HepG2 (cell line): ENCODE data around the gene STARD10. TPM values are rescaled to one million over a fixed set of nuclear protein-coding genes. Genes with fewer than 3 reads are reported as not detected.

Source experiments
- HDAC2 ChIP-seq: sonication (generic); formaldehyde crosslinking; IDR thresholded peaks from 2 replicates; pipeline ENCODE4 v1.4.0; 2020; ENCODE audit warnings: missing genetic modification reagents
- MLLT10 ChIP-seq: sonication (generic); formaldehyde crosslinking; IDR thresholded peaks from 2 replicates; pipeline ENCODE4 v1.4.0; 2020; ENCODE audit warnings: missing genetic modification reagents
- NFE2L1 ChIP-seq: sonication (generic); formaldehyde crosslinking; IDR thresholded peaks from 2 replicates; pipeline ENCODE4 v1.4.0; 2020; ENCODE audit warnings: missing genetic modification reagents, mild to moderate bottlenecking, borderline replicate concordance
- PHF5A ChIP-seq: IDR thresholded peaks from one replicate; pipeline ENCODE4 v1.6.1; 2018; ENCODE audit warnings: low read depth, missing genetic modification reagents; ENCODE audit not compliant: unreplicated experiment
- THAP11 ChIP-seq: IDR thresholded peaks from 2 replicates; pipeline ENCODE4 v1.6.1; 2016; ENCODE audit warnings: missing biosample characterization, missing genetic modification reagents
- ZBTB20 ChIP-seq: sonication (generic); formaldehyde crosslinking; IDR thresholded peaks from 2 replicates; pipeline ENCODE4 v1.8.1; 2023; ENCODE audit warnings: missing genetic modification reagents, low read depth, mild to moderate bottlenecking, borderline replicate concordance
- ZNF383 ChIP-seq: sonication (generic); formaldehyde crosslinking; IDR thresholded peaks from 2 replicates; pipeline ENCODE4 v1.4.0; 2020; ENCODE audit warnings: missing genetic modification reagents, mild to moderate bottlenecking, borderline replicate concordance
- ZNF703 ChIP-seq: sonication (generic); formaldehyde crosslinking; IDR thresholded peaks from 2 replicates; pipeline ENCODE4 v1.5.1; 2020; ENCODE audit warnings: missing genetic modification reagents, mild to moderate bottlenecking, moderate library complexity, borderline replicate concordance
- ZSCAN21 ChIP-seq: sonication (generic); formaldehyde crosslinking; IDR thresholded peaks from 2 replicates; pipeline ENCODE4 v1.8.0; 2022; ENCODE audit warnings: mild to moderate bottlenecking, missing genetic modification reagents, moderate library complexity, borderline replicate concordance
- polyA plus RNA-seq, 8 experiments: library from polyadenylated mRNA; depleted of rRNA in 3 of 8; stranded (reverse) in 7 of 8; unstranded in 1 of 8; fragments of >200 nt; fragmentation: Illumina TruSeq in 4 of 8; extraction: Trizol in 4 of 8; gene quantifications; 2 replicates each; pipeline versions ENCODE4 v1.2.1 to v1.2.3, GENCODE V29; 2011 to 2016; ENCODE audit warnings: low read depth in 4 of 8, missing spikeins in 1 of 8, mixed read lengths in 1 of 8; ENCODE audit not compliant: insufficient read depth in 1 of 8
- total RNA-seq, 5 experiments: library from RNA; depleted of rRNA; stranded (reverse); fragments of >200 nt; fragmentation: Illumina TruSeq; extraction: Trizol; gene quantifications; 2 replicates each; pipeline ENCODE4 v1.2.3, GENCODE V29; 2016; ENCODE audit warnings: low read depth in 1 of 5
- TF ChIP-seq, protein P1 (sequence below): sonication (generic); formaldehyde crosslinking; IDR thresholded peaks from 2 replicates; pipeline ENCODE4 v1.8.0; 2022; ENCODE audit warnings: missing genetic modification reagents, mild to moderate bottlenecking, borderline replicate concordance
- TF ChIP-seq, protein P2 (sequence below): sonication (generic); formaldehyde crosslinking; IDR thresholded peaks from 2 replicates; pipeline ENCODE4 v1.4.0; 2020; ENCODE audit warnings: mild to moderate bottlenecking, missing genetic modification reagents
- TF ChIP-seq, protein P3 (sequence below): IDR thresholded peaks from 2 replicates; pipeline ENCODE4 v1.6.1; 2012; ENCODE audit warnings: low read length, improper control_type of control experiment
- TF ChIP-seq, protein P4 (sequence below): sonication (generic); formaldehyde crosslinking; IDR thresholded peaks from 2 replicates; pipeline ENCODE4 v1.4.0; 2020; ENCODE audit warnings: missing genetic modification reagents
- TF ChIP-seq, protein P5 (sequence below): sonication (generic); formaldehyde crosslinking; IDR thresholded peaks from 2 replicates; pipeline ENCODE4 v1.5.0; 2020; ENCODE audit warnings: mild to moderate bottlenecking, missing genetic modification reagents, borderline replicate concordance
- TF ChIP-seq, protein P6 (sequence below): sonication (generic); formaldehyde crosslinking; IDR thresholded peaks from 2 replicates; pipeline ENCODE4 v1.4.0; 2020; ENCODE audit warnings: mild to moderate bottlenecking, low read depth, missing genetic modification reagents

STARD10 gene
- total and polyA plus RNA-seq, 2 of the 13 experiments (the other 11 are each of a cell fraction or from before 2014, with no cell fraction given), result 260 to 341 TPM

DNA sequence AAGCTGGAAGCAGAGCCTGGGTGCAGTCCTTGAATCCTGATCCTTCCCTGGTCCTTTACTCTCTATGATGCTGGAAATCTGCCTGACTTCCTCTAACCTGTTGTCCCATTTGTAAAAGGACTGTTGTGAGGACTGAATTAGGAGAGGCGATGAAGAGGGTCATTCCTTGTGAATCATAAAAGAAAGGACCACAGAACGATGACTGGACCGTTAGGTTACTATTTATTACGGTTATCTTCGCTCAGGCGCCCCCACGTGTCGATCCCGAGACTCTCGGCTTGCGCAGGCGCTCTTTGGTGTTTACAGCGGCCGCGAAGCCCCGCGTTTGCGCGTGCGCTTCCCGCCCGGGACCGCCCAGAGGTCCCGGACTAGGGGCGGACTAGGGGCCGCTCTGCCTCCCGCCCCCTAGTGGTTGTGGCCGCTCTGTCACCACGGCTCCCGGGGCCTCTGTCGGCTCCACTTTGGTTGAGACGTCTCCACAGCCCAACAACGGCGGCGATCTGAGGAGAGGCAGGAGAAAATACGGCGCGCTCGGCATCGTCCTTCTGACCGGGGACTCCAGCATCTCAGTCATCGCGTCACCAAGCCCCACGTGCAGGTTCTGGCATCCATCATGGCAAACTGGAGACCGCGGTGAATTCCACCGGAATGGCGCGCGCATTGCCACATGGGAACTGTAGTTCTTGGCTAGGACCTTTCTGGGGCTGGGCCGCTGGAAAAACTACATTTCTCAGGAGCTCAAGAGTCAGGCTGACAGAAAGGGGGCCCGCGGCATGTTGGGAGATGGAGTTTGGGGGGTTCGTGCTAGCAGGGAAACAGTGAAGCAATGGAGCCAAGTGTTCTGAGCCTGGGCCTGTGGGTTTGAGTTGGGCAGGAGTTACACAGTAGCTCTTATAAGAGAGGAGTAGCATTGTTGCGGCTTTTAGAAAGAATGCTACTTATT lies at the start of gene STARD10 (continued):
- TF ChIP-seq, protein P1, sequence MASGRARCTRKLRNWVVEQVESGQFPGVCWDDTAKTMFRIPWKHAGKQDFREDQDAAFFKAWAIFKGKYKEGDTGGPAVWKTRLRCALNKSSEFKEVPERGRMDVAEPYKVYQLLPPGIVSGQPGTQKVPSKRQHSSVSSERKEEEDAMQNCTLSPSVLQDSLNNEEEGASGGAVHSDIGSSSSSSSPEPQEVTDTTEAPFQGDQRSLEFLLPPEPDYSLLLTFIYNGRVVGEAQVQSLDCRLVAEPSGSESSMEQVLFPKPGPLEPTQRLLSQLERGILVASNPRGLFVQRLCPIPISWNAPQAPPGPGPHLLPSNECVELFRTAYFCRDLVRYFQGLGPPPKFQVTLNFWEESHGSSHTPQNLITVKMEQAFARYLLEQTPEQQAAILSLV (CRISPR knock-in tag), result peak; percentile 45; the same call in 1 of the 2 replicates
- TF ChIP-seq ZNF383 (no peak), ZBTB20 (no peak), ZNF703 (CRISPR knock-in tag) (no peak), PHF5A (CRISPR knock-in tag) (no peak), HDAC2 (CRISPR knock-in tag) (no peak; the same call in 1 of the 2 replicates), THAP11 (CRISPR knock-in tag) (peak; percentile 96), ZSCAN21 (CRISPR knock-in tag) (no peak), MLLT10 (CRISPR knock-in tag) (no peak), NFE2L1 (CRISPR knock-in tag) (0 out of 2 replicates have a peak, but pooled peaks have one; percentile 38)
- TF ChIP-seq, protein P2, sequence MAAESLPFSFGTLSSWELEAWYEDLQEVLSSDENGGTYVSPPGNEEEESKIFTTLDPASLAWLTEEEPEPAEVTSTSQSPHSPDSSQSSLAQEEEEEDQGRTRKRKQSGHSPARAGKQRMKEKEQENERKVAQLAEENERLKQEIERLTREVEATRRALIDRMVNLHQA (CRISPR knock-in tag), result no peak
- TF ChIP-seq, protein P3, sequence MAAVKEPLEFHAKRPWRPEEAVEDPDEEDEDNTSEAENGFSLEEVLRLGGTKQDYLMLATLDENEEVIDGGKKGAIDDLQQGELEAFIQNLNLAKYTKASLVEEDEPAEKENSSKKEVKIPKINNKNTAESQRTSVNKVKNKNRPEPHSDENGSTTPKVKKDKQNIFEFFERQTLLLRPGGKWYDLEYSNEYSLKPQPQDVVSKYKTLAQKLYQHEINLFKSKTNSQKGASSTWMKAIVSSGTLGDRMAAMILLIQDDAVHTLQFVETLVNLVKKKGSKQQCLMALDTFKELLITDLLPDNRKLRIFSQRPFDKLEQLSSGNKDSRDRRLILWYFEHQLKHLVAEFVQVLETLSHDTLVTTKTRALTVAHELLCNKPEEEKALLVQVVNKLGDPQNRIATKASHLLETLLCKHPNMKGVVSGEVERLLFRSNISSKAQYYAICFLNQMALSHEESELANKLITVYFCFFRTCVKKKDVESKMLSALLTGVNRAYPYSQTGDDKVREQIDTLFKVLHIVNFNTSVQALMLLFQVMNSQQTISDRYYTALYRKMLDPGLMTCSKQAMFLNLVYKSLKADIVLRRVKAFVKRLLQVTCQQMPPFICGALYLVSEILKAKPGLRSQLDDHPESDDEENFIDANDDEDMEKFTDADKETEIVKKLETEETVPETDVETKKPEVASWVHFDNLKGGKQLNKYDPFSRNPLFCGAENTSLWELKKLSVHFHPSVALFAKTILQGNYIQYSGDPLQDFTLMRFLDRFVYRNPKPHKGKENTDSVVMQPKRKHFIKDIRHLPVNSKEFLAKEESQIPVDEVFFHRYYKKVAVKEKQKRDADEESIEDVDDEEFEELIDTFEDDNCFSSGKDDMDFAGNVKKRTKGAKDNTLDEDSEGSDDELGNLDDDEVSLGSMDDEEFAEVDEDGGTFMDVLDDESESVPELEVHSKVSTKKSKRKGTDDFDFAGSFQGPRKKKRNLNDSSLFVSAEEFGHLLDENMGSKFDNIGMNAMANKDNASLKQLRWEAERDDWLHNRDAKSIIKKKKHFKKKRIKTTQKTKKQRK, result no peak
- TF ChIP-seq, protein P4, sequence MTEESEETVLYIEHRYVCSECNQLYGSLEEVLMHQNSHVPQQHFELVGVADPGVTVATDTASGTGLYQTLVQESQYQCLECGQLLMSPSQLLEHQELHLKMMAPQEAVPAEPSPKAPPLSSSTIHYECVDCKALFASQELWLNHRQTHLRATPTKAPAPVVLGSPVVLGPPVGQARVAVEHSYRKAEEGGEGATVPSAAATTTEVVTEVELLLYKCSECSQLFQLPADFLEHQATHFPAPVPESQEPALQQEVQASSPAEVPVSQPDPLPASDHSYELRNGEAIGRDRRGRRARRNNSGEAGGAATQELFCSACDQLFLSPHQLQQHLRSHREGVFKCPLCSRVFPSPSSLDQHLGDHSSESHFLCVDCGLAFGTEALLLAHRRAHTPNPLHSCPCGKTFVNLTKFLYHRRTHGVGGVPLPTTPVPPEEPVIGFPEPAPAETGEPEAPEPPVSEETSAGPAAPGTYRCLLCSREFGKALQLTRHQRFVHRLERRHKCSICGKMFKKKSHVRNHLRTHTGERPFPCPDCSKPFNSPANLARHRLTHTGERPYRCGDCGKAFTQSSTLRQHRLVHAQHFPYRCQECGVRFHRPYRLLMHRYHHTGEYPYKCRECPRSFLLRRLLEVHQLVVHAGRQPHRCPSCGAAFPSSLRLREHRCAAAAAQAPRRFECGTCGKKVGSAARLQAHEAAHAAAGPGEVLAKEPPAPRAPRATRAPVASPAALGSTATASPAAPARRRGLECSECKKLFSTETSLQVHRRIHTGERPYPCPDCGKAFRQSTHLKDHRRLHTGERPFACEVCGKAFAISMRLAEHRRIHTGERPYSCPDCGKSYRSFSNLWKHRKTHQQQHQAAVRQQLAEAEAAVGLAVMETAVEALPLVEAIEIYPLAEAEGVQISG (CRISPR knock-in tag), result peak; percentile 85
- TF ChIP-seq, protein P5, sequence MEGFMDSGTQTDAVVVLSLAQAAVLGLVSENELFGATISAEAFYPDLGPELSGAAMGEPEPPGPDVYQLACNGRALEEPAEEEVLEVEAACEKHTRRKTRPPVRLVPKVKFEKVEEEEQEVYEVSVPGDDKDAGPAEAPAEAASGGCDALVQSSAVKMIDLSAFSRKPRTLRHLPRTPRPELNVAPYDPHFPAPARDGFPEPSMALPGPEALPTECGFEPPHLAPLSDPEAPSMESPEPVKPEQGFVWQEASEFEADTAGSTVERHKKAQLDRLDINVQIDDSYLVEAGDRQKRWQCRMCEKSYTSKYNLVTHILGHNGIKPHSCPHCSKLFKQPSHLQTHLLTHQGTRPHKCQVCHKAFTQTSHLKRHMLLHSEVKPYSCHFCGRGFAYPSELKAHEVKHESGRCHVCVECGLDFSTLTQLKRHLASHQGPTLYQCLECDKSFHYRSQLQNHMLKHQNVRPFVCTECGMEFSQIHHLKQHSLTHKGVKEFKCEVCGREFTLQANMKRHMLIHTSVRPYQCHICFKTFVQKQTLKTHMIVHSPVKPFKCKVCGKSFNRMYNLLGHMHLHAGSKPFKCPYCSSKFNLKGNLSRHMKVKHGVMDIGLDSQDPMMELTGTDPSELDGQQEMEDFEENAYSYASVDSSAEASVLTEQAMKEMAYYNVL, result no peak
- TF ChIP-seq, protein P6, sequence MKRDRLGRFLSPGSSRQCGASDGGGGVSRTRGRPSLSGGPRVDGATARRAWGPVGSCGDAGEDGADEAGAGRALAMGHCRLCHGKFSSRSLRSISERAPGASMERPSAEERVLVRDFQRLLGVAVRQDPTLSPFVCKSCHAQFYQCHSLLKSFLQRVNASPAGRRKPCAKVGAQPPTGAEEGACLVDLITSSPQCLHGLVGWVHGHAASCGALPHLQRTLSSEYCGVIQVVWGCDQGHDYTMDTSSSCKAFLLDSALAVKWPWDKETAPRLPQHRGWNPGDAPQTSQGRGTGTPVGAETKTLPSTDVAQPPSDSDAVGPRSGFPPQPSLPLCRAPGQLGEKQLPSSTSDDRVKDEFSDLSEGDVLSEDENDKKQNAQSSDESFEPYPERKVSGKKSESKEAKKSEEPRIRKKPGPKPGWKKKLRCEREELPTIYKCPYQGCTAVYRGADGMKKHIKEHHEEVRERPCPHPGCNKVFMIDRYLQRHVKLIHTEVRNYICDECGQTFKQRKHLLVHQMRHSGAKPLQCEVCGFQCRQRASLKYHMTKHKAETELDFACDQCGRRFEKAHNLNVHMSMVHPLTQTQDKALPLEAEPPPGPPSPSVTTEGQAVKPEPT, result peak; percentile 80; the same call in 1 of the 2 replicates
